ENCODE results near the gene SLC26A1.

Gene SLC26A1

DNA sequence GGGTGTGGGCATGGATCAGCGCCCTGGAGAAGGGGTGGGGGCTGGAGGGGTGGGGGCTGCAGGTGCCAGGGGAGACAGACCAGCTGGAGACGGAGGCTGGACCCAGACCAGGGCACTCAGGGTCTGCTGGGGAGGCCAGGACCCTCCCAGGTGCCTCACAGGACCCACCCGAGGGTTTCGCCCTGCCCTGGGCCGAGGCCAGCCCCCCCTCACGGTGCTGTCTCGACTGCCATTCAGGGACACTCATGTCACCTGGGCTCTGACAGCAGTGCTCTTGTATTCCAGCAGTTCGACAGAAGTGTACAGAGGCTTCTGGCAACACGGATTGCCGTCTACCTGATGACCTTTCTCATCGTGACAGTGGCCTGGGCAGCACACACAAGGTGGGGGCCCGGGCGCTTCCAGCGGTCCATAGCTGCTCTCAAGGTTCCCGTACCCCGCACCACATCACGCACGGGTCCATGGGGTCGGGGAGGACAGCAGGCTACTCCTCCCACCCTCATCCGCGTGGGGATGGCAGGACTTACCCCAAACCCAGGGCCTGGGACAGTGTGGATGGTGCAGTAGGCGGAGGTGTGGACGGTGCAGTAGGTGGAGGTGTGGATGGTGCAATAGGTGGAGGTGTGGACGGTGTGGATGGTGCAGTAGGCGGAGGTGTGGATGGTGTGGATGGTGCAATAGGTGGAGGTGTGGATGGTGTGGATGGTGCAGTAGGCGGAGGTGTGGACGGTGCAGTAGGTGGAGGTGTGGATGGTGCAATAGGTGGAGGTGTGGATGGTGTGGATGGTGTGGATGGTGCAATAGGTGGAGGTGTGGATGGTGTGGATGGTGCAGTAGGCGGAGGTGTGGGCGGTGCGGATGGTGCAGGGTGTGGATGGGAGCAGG, 42.8 kb downstream of the SLC26A1 start:
- no peak for DNase-seq (ENCODE audit: low read depth)
- TF ChIP-seq, protein P1, sequence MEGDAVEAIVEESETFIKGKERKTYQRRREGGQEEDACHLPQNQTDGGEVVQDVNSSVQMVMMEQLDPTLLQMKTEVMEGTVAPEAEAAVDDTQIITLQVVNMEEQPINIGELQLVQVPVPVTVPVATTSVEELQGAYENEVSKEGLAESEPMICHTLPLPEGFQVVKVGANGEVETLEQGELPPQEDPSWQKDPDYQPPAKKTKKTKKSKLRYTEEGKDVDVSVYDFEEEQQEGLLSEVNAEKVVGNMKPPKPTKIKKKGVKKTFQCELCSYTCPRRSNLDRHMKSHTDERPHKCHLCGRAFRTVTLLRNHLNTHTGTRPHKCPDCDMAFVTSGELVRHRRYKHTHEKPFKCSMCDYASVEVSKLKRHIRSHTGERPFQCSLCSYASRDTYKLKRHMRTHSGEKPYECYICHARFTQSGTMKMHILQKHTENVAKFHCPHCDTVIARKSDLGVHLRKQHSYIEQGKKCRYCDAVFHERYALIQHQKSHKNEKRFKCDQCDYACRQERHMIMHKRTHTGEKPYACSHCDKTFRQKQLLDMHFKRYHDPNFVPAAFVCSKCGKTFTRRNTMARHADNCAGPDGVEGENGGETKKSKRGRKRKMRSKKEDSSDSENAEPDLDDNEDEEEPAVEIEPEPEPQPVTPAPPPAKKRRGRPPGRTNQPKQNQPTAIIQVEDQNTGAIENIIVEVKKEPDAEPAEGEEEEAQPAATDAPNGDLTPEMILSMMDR (IDR thresholded peaks at IDR 0.05; ENCODE audit: insufficient read depth, low read depth, low read length, missing control alignments), result no peak
- H3K4me3 ChIP-seq (ENCODE audit: low read depth, low read length), result no peak overlapping the region

DNA sequence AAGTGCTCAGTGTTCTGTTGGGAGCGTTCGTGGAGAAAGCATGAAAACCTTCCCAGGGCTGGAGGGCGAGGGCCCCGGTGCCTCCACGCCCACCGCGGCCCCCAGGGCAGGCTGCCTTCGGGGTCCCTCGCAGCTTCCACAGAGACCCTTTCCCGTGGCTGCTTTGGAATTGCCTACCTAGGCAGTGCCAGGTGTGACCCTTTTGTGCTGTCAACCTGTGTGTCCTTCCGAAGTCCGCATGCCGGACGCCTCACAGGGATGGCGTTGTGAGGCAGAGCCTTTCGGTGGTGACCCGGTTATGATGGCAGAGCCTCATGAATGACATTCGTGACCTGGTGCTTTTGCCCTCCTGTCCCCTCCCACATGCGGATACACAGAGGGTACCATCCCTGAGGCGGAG, 43.5 kb downstream of the SLC26A1 start:
- TF ChIP-seq, protein P1 (IDR thresholded peaks at IDR 0.05; ENCODE audit: insufficient read depth, low read depth, low read length, missing control alignments), result no peak
- H3K4me3 ChIP-seq (ENCODE audit: low read depth, low read length), result no peak overlapping the region
- no peak for DNase-seq (ENCODE audit: low read depth)

DNA sequence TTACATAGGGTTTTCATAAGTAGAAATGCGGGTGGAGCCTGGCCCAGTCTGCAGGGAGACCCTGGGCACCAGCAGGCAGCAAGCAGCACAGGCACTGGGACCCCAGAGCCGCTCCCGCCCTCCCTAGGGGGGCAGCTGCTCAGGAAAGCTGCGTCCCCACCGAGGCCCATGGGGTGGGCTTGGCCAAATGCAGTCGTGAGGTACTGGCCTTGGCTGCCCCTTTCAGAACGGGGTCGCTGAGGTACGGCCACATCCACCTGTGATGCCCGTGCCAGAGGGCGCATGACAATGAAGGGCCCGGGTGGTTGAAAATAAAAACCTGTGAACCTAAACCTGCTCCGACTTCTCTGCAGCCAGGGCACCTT, 44.3 kb downstream of the SLC26A1 start:
- TF ChIP-seq, protein P1 (IDR thresholded peaks at IDR 0.05; ENCODE audit: insufficient read depth, low read depth, low read length, missing control alignments), result no peak
- no peak overlapping the region for H3K4me3 ChIP-seq (ENCODE audit: low read depth, low read length)
- no peak for DNase-seq (ENCODE audit: low read depth)

DNA sequence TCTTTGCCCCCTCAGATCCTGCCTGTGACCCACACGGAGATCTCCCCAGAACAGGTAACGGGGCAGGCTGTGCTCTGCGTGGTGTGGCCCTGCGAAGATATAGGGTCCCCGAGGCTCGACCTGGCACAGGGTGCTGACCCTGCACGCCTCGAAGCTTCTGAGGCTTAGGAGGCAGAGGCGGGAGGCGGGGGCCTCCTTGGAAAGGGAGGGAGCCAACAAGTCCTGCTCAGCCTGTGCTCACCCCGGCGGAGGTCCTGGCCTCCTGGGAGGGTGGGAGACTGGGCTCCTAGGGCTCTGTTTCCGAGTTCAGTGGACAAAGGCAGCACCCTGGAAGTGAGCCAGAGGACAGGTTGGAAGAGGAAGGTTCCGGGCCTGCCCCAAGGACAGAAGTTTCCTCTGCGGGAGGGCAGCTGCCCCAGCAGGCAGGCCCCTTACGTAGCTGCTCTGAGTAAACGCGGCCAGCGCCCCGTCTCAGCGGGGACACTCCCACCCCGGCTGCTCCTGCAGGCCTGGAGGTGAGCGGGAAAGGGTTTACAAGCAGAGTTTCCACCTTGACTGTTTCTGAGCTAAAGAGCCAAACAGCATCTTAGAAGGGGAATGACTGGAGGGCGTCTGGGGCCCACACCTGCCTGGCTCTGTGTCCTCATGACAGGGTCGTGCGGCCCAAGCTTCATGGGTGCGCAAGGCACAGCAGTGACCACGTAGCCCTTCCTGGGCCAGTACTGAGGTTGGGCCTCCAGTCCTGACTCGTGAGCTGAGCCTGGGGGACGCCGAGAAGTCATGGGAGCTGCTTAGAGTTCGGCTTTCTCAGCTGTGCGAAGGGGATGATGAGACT, 44.9 kb downstream of the SLC26A1 start:
- DNase-seq (ENCODE audit: low read depth), result no peak
- TF ChIP-seq, protein P1 (IDR thresholded peaks at IDR 0.05; ENCODE audit: insufficient read depth, low read depth, low read length, missing control alignments), result no peak
- H3K4me3 ChIP-seq (ENCODE audit: low read depth, low read length), result no peak overlapping the region

DNA sequence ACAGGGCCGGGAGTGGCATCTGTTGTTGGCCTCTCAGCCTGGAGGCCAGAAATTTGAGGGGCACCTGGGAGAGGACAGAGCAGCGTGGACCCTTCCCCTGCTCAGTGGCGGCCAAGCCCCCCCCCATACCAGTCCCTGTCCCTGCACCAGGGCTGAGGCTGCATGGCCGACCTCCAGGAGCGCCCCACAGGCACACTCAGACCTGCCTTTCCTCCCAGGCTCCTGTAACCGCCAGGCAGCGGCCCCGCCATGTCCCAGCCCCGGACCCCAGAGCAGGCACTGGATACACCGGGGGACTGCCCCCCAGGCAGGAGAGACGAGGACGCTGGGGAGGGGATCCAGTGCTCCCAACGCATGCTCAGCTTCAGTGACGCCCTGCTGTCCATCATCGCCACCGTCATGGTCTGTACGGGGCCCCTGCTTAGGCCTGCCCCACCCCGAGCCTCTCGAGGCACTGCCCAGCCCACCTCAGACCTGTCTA, 45.7 kb downstream of the SLC26A1 start:
- TF ChIP-seq, protein P1 (IDR thresholded peaks at IDR 0.05; ENCODE audit: insufficient read depth, low read depth, low read length, missing control alignments), result no peak
- no peak for DNase-seq (ENCODE audit: low read depth)
- H3K4me3 ChIP-seq (ENCODE audit: low read depth, low read length), result no peak overlapping the region

DNA sequence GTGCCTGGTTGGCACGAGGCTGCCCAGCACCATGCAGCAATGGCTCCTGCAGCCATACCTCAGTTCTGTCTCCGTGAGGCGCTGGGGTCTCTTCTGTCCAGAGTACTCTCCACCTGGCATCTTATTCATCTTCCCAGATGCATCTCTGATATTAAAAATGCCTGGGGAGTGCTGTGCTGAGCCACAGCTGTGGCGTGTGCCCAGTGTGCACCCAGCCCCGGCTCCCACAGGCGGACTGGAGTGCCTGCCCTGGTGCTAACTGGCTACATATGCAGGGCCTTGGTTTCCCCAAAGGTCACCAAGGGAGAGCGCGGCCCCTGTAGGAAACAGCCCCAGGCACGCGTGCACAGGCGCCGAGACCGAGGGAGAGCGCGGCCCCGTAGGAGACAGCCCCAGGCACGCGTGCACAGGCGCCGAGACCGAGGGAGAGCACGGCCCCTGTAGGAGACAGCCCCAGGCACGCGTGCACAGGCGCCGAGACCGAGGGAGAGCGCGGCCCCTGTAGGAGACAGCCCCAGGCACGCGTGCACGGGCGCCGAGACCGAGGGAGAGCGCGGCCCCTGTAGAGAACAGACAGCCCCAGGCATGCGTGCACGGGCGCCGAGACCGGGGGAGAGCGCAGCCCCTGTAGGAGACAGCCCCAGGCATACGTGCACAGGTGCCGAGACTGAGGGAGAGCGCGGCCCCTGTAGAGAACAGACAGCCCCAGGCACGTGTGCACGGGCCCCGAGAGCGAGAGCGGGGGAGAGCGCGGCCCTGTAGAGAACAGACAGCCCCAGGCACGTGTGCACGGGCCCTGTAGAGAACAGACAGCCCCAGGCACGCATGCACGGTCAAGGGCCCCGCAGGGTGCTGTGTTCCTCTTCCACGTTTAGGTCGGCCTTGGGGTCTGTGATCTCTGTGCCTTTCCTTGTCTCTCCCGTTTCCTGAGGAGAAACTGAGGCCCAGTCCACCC, 46.4 kb downstream of the SLC26A1 start:
- TF ChIP-seq, protein P1 (IDR thresholded peaks at IDR 0.05; ENCODE audit: insufficient read depth, low read depth, low read length, missing control alignments), result no peak
- DNase-seq (ENCODE audit: low read depth), result no peak
- no peak overlapping the region for H3K4me3 ChIP-seq (ENCODE audit: low read depth, low read length)
